HG03103 (cell line): ENCODE results near the gene METRN.
"Not testable (repeated sequence)": the region's sequence is repeated elsewhere in the genome, so short reads cannot be mapped to it uniquely, and the experiment has no call there.

Experiments
- ATAC-seq: cut with Tn5 transposase; IDR thresholded peaks from one replicate; pipeline ENCODE4 v1.9.1; 2021; ENCODE audit warnings: low read depth; ENCODE audit not compliant: unreplicated experiment

The METRN gene

DNA sequence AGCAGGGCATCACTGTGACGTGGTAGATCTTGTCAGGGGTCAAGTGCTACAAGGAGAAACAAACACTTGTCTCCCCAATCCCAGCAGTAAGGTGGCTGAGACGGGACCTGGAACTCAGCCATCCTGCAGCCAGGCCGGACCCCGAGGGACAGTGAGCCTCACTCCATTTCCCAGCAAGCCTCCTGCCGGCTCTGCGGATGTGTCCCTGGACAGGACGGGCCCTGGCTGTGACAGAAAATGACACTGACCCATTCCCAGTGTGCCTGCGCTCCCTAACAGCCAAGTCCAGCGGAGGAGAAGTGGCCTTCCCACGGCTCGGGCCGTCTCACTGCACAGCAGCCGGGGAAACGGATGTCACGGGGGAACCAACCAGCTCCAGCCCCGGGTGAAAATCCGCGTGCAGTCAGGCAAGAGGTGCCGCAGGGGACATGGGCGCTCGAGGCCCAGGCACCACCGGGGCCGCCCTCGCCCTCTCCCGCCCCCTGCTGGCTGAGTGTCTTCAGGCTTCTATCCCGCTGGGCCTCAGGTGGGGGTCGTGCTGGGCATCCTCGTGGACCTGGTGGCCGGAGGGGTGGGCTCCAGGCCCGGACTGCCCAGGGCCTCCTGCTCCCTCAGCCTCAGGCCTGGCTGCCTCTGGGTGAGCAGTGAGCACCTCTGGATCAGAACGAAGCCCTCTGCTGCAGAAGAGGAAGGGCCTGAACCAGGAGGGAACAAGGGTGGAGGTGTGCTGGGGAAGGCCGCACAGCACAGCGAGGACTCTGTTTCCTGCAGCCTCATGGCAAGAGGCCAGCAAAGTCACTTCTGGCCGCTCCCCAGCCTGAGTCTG is 18.7 kb downstream of the METRN start:
- no peak for ATAC-seq

- no peak for ATAC-seq
These were observed 19.5 kb downstream of the METRN start for GRCh38 chr16:734208-734980.

GRCh38 chr16:734981-735881 is 20.3 kb downstream of the METRN start:
- no peak for ATAC-seq

DNA sequence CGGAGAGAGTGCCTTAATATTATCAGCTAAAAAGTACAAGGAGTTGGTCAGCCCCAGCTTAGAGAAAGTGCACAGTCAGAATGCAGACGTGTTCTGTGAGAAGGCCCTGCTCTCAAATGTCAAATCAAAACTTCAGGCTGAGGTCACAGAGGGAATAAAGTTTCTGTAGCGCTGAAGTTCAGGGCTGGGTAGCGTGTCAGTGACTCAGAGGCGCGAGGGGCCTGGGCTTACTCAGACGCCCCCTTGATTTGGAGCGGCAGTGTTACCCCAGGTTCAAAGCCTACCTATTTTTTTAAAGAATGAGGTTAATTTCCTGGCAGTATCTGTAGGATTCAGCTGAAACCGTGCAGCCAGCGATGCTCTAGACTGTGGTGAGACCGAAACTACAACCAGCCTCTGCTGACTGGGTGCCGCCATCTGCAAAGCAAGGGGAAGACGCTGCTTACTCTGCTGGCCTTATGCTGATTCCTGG is 21.1 kb downstream of the METRN start:
- no peak for ATAC-seq

GRCh38 chr16:736936-737481 is 22.1 kb downstream of the METRN start:
- no peak for ATAC-seq

GRCh38 chr16:739560-740458 is 24.9 kb downstream of the METRN start:
- ATAC-seq: no peak

GRCh38 chr16:740459-740763 is 25.5 kb downstream of the METRN start:
- ATAC-seq: no peak

DNA sequence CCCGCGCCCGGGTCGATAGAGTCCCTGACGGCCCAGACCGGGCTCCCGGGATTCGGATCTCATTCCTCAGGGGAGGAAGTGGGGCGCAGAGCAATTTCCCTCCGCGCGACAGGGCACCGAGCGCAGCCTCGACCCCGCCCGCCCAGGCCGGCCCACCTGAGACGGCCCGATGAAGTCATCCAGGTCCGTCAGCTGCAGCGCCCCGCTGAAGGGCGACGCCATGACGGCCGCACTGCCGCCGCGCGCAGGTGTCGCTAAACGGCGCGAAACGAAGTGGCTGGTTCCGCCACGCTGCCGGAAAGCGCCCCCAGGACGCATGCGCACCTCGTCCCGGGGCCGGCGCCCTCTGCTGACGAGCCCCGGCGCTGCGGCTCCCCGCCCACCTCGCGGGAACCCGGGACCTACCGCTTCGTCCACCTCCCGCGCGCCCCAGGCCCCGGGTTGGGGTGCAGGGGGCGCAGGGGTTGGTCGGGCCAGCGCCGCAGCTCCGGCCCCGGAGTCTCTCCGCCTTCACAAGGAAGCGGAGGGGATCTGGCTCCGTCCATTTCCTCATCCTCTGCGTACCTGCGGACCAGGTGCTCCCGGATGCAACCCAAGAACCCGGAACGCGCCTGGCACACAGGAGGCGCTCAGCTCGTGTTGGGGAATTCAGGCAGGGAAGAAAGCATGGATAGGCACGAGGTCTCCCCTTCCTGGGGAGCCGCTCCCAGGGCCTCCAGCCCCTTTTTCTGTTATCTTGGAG is 26.0 kb downstream of the METRN start, which contains the start of gene CIAO3:
TSS of gene CIAO3 (minus strand) at position 234 of the 742 bp plus-strand sequence. CDS start at position 222, 12 bp downstream.
- ATAC-seq: peak; percentile 54

DNA sequence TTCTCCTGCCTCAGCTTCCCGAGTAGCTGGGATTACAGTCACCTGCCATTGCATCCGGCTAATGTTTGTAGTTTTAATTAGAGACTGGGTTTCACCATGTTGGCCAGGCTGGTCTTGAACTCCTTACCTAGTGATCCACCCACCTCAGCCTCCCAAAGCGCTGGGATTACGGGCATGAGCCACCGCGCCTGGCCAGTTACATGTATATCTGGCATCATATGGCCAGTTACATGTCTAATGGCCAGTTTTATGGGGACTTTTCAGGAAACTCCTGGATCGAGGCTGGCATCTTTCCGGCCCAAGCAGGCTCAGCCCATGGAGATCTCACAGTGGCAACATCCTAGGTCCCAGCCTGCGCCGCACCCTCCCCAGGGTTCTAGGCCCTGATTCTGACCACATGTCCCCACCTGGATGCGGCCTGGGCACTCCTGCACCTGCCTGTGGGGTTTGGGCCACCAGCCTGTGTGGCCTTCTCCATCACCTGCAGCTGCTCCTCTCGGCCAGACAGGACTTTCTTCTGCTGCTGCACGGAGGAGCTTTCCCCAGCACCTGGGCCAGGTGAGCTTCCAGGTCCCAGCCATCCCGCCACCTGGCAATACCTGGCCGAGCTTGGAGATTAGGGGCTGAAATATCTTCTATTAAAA is 27.2 kb downstream of the METRN start:
- no peak for ATAC-seq

- not testable (repeated sequence) for ATAC-seq
These were observed 28.0 kb downstream of the METRN start for GRCh38 chr16:742894-743293.

DNA sequence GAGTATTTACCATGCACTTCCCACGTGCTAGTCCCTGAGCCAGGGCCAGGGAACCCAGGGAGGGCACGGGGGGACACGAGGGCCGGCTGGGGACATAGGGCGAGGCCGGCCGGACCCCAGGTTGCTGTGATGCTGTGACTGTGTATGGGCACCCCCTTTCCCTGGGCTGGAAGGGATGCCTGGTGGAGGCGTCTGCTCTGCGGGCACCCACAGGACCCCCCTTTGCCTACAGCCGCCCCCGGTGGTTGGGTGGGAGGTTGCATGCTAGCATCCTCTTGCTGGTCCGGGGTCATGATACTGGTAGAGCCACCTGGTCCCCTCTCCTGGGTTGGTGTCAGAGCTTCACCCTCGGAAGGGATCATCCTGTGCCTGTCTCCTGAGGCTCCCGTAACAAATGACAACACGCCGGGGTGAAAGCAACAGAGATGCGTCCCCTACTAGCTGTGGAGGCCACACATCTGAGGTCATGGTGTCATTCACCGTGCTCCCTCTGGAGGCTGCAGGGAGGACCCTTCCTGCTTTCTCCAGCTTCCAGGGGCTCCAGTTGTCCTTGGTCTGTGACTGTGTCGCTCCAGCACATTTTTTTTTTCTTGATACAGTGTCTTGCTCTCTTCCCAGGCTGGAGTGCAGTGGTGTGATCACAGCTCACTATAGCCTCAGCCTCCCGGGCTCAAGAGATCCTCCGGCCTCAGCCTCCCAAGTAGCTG is 29.0 kb downstream of the METRN start:
- no peak for ATAC-seq

GRCh38 chr16:745739-746138 is 30.8 kb downstream of the METRN start:
- ATAC-seq: no peak

GRCh38 chr16:746637-747036 is 31.7 kb downstream of the METRN start:
- no peak for ATAC-seq

DNA sequence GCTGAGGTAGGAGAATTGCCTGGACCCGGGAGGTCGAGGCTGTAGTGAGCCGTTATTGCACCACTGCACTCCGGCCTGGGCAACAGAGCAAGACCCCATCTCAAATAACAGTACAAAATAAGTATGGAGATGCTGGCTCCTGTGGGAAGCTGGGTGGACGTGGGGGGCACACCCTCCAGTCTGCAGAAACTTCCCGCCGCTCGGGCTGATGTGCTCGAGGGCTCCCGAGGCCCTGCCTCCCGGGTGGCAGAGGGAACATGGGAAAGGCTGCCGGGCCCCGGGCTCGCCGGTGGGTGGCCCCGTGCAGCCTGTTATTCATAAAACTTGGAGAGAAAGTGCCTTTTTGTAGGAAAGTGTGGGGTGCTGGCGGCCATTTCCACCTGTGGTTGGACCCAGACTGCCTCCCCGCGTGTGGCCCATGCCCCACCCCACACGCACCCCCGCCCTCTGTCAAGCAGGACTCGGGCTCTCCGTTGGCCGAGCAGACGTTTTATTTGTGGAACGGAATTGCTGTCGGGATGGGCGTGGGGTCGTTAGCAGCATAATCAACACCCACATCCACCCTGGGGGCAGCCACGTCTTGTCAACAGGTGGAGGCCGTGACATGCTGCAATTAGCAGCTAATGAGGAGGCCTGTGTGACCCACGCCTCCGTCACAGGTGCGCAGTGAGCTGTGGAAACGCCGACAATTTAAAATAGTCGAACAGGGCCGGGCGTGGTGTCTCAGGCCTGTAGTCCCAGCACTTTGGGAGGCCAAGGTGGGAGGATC is 33.2 kb downstream of the METRN start:
- ATAC-seq: no peak

GRCh38 chr16:749010-749409 is 34.1 kb downstream of the METRN start:
- ATAC-seq: no peak

DNA sequence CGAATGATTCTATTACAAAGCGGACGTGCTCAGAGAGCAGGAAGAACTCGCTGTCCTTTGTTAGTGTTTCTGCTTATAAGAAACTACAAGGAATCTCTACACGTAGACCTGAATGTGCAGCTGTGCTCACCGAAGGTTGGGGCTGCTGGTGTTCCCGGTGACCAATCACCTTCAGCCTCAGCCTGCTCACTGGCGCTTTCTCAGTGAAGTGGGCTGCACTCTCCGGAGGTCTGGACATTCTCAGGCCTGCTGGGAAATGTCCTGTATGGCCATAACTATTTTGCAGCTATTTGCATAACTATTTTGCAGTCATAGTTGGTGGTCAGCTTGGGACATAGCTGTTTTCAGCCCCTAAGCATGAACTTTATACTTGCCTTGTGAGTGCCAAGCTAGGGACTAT is 35.6 kb downstream of the METRN start:
- ATAC-seq: no peak
